ENCODE data around the gene KCNJ1.

Gene KCNJ1

DNA sequence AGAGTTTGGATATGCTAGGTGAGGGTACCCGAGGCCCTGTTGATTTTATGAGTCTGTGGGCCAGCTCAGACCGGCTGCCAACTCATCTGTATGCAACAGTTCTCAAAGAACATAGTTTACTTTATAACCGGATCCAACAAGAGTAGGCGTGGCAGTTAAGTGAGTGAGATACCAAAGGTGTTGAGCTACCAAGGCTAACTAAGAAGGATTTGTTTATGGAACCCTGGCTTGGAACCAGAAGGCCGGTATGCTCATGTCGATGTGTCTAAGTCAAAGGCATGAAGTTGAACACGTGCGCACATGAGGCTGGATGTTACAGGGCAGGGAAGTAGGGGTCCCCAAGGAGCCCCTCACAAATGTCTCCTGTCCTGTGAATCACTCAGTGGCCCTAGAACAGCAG lies at the start of gene KCNJ1:
KCNJ1 (minus strand) TSS at position 20 of the 400 bp plus-strand sequence. CDS start 27,053 bp downstream, outside the sequence.
- Histone ChIP-seq H3K4me1 (ENCODE audit: control insufficient read depth, insufficient read depth, low read length) (no peaks in the 10 kb centered on the region), H3K27me3 (ENCODE audit: control insufficient read depth, insufficient read depth, low read length) (no peaks in the 10 kb centered on the region), H3K27ac (ENCODE audit: low read depth, low read length) (no peak within 1 kb of the TSS), H3K9ac (ENCODE audit: low read length) (no peak within 1 kb of the TSS), H3K36me3 (ENCODE audit: control insufficient read depth, insufficient read depth, low read length) (no peaks in the 10 kb centered on the region), H3K4me3 (ENCODE audit: low read length) (no peak within 1 kb of the TSS)

DNA sequence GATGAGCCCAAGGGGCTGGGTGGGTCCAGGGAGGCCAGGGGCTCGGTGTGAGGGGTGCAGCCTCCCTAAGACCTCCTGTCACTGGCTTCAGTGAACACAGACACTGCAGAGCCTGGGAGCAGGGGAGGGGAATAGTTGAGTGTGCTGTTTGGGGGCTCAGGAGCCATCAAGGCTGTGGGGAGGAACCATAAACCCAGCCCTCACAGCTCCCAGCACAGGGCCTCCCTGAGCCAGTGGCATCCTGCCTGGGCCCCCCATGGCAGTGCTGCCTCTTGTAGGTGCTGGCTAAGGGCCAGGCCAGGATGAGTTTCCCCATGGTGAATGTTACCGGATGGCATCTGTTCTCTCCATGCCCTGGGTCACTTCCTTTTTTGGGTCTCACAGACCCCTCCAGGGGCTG lies 49.6 kb upstream of the KCNJ1 start:
- no peak overlapping the region for H3K27ac ChIP-seq (ENCODE audit: low read depth, low read length)
- H3K4me3 ChIP-seq (ENCODE audit: low read length), result no peak overlapping the region
- H3K9ac ChIP-seq (ENCODE audit: low read length), result no peak overlapping the region
- no peaks in the 10 kb centered on the region for H3K36me3 ChIP-seq (ENCODE audit: control insufficient read depth, insufficient read depth, low read length)
- H3K4me1 ChIP-seq (ENCODE audit: control insufficient read depth, insufficient read depth, low read length), result no peaks in the 10 kb centered on the region
- H3K27me3 ChIP-seq (ENCODE audit: control insufficient read depth, insufficient read depth, low read length), result peaks cover 3% of the 10 kb centered on the region

DNA sequence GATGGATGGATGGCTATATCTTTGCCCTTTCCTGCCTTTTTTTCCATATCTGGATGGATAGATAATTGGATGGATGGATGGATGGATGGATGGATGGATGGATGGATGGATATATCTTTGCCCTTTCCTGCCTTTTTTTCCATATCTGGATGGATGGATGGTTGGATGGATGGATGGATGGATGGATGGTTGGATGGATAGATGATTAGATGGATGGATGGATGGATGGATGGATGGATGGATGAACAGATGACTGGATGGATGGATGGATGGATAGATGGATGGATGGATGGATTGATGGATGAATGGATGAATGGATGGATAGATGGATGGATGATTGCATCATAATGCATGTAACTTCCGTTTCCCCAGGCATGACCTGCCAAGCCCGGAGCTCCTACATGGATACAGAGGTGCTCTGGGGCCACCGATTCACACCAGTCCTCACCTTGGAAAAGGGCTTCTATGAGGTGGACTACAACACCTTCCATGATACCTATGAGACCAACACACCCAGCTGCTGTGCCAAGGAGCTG lies 49.0 kb upstream of the KCNJ1 start:
- Histone ChIP-seq H3K4me3 (ENCODE audit: low read length) (no peak overlapping the region), H3K9ac (ENCODE audit: low read length) (no peak overlapping the region), H3K36me3 (ENCODE audit: control insufficient read depth, insufficient read depth, low read length) (no peaks in the 10 kb centered on the region), H3K27ac (ENCODE audit: low read depth, low read length) (no peak overlapping the region), H3K4me1 (ENCODE audit: control insufficient read depth, insufficient read depth, low read length) (no peaks in the 10 kb centered on the region), H3K27me3 (ENCODE audit: control insufficient read depth, insufficient read depth, low read length) (peaks cover 3% of the 10 kb centered on the region)

DNA sequence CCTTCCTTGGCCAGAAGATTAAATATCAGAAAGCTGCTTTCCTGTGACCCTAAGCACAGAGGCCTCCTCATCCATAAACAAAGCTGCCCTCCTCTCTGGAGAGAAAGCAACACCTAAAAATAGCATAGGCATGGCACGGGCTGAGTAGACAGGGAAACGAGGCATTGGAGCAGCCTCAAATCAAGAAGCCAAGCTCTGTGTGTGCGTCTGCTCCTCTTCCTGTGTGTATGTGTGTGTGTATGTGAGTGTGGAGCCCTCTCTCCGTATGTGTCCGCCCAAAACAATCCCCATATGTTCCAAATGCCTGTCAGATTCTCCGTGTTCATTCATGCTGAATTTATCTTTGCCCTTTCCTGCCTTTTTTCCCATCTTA lies 48.0 kb upstream of the KCNJ1 start:
- Histone ChIP-seq H3K4me3 (ENCODE audit: low read length) (no peak overlapping the region), H3K9ac (ENCODE audit: low read length) (no peak overlapping the region), H3K4me1 (ENCODE audit: control insufficient read depth, insufficient read depth, low read length) (no peaks in the 10 kb centered on the region), H3K27ac (ENCODE audit: low read depth, low read length) (no peak overlapping the region), H3K36me3 (ENCODE audit: control insufficient read depth, insufficient read depth, low read length) (no peaks in the 10 kb centered on the region), H3K27me3 (ENCODE audit: control insufficient read depth, insufficient read depth, low read length) (peaks cover 3% of the 10 kb centered on the region)

DNA sequence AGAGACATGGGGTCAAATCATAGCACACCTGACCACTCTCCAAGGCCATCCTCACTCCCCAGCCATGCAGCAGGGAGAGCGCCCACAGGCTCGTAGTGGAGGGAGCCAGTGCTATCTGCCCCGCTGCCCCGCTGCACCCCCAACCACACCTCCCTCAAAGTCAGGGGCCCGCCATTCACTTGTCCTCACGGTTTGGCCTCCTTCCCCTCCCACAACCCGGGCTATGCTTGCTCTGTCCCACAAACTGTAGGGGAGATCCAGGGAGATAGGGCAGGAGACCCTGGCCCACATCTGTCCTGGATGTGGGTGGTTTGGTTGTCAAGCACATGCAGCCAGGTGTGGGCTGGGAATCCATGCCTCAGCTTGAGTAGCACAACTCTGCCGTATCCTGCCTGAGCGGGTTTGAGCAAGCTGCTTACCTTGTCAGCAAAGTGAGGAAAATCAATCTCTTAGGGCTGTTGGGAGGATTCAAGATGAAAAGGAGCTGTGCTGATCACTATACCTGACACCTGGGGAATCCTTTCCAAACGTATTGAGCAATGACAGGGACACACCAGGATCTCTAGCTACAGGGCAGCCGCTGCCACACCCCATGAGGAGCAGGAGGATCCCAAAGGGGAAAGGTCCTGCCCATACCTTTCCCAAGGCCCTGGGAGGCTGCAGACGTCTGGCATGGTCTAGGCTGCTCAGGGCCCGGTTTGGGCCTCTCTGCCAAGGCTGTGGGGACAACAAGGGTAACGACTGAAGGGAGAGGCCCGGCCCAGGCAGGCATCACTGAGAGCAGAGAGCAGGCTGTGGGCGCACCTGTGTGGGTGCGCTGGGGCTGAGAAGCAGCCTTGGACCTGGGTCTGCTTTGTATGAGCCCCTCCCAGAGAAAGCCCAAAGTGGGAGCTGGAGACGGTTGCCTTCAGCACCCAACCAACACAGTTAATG lies 47.4 kb upstream of the KCNJ1 start:
- H3K27me3 ChIP-seq (ENCODE audit: control insufficient read depth, insufficient read depth, low read length), result peaks cover 3% of the 10 kb centered on the region
- H3K4me3 ChIP-seq (ENCODE audit: low read length), result no peak overlapping the region
- H3K27ac ChIP-seq (ENCODE audit: low read depth, low read length), result no peak overlapping the region
- H3K36me3 ChIP-seq (ENCODE audit: control insufficient read depth, insufficient read depth, low read length), result no peaks in the 10 kb centered on the region
- no peak overlapping the region for H3K9ac ChIP-seq (ENCODE audit: low read length)
- H3K4me1 ChIP-seq (ENCODE audit: control insufficient read depth, insufficient read depth, low read length), result no peaks in the 10 kb centered on the region

DNA sequence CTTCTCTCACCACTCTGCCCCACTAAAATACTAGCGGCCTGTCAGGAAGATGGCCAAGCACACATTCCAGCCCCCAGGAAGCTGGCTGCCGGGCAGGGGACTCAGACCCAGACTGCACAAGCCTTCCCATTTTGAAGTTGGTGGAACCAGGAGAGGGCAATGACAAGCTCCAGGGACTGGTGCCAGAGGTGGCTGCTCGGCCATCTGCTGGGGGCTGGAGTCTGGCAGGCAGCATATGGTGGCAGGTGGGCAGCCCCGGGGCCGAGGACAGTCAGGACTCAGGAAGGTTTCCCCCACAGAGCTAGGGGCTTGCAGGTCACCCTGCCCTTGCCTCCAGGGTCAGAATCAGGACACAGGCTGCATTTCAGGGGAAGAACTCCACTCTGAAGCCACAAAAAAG lies 46.7 kb upstream of the KCNJ1 start:
- H3K4me3 ChIP-seq (ENCODE audit: low read length), result no peak overlapping the region
- H3K9ac ChIP-seq (ENCODE audit: low read length), result no peak overlapping the region
- H3K36me3 ChIP-seq (ENCODE audit: control insufficient read depth, insufficient read depth, low read length), result no peaks in the 10 kb centered on the region
- peaks cover 3% of the 10 kb centered on the region for H3K27me3 ChIP-seq (ENCODE audit: control insufficient read depth, insufficient read depth, low read length)
- H3K27ac ChIP-seq (ENCODE audit: low read depth, low read length), result no peak overlapping the region
- H3K4me1 ChIP-seq (ENCODE audit: control insufficient read depth, insufficient read depth, low read length), result no peaks in the 10 kb centered on the region

DNA sequence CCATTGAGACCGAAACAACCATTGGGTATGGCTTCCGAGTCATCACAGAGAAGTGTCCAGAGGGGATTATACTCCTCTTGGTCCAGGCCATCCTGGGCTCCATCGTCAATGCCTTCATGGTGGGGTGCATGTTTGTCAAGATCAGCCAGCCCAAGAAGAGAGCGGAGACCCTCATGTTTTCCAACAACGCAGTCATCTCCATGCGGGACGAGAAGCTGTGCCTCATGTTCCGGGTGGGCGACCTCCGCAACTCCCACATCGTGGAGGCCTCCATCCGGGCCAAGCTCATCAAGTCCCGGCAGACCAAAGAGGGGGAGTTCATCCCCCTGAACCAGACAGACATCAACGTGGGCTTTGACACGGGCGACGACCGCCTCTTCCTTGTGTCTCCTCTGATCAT lies 44.6 kb upstream of the KCNJ1 start:
- no peaks in the 10 kb centered on the region for H3K4me1 ChIP-seq (ENCODE audit: control insufficient read depth, insufficient read depth, low read length)
- no peaks in the 10 kb centered on the region for H3K36me3 ChIP-seq (ENCODE audit: control insufficient read depth, insufficient read depth, low read length)
- no peak overlapping the region for H3K9ac ChIP-seq (ENCODE audit: low read length)
- no peak overlapping the region for H3K4me3 ChIP-seq (ENCODE audit: low read length)
- H3K27ac ChIP-seq (ENCODE audit: low read depth, low read length), result no peak overlapping the region
- H3K27me3 ChIP-seq (ENCODE audit: control insufficient read depth, insufficient read depth, low read length), result peaks cover 3% of the 10 kb centered on the region

DNA sequence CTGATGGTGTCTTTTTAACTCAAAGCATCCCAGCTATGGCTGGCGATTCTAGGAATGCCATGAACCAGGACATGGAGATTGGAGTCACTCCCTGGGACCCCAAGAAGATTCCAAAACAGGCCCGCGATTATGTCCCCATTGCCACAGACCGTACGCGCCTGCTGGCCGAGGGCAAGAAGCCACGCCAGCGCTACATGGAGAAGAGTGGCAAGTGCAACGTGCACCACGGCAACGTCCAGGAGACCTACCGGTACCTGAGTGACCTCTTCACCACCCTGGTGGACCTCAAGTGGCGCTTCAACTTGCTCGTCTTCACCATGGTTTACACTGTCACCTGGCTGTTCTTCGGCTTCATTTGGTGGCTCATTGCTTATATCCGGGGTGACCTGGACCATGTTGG lies 44.1 kb upstream of the KCNJ1 start:
- Histone ChIP-seq H3K4me3 (ENCODE audit: low read length) (no peak overlapping the region), H3K36me3 (ENCODE audit: control insufficient read depth, insufficient read depth, low read length) (no peaks in the 10 kb centered on the region), H3K9ac (ENCODE audit: low read length) (no peak overlapping the region), H3K27ac (ENCODE audit: low read depth, low read length) (no peak overlapping the region), H3K27me3 (ENCODE audit: control insufficient read depth, insufficient read depth, low read length) (peaks cover 3% of the 10 kb centered on the region), H3K4me1 (ENCODE audit: control insufficient read depth, insufficient read depth, low read length) (no peaks in the 10 kb centered on the region)

DNA sequence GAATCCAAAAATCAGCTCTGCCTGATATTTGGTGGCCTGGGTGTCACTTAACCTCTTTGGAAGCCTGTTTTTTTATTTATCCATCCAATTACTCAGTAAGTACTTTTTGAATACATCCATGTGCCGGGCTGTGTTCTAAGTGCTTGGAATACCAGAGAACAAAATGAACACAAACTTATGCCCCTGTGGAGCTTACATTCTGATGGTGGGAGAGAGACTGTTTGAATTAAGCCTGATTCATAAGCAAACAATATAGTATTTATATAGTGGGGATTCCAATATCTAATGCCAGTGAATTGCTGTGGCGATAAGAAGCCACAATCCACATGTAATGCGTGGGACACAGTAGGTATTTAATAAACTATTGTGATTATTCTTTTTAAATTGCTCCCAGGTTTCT lies 43.5 kb upstream of the KCNJ1 start:
- Histone ChIP-seq H3K9ac (ENCODE audit: low read length) (no peak overlapping the region), H3K27me3 (ENCODE audit: control insufficient read depth, insufficient read depth, low read length) (peaks cover 3% of the 10 kb centered on the region), H3K4me1 (ENCODE audit: control insufficient read depth, insufficient read depth, low read length) (no peaks in the 10 kb centered on the region), H3K36me3 (ENCODE audit: control insufficient read depth, insufficient read depth, low read length) (no peaks in the 10 kb centered on the region), H3K27ac (ENCODE audit: low read depth, low read length) (no peak overlapping the region), H3K4me3 (ENCODE audit: low read length) (no peak overlapping the region)

DNA sequence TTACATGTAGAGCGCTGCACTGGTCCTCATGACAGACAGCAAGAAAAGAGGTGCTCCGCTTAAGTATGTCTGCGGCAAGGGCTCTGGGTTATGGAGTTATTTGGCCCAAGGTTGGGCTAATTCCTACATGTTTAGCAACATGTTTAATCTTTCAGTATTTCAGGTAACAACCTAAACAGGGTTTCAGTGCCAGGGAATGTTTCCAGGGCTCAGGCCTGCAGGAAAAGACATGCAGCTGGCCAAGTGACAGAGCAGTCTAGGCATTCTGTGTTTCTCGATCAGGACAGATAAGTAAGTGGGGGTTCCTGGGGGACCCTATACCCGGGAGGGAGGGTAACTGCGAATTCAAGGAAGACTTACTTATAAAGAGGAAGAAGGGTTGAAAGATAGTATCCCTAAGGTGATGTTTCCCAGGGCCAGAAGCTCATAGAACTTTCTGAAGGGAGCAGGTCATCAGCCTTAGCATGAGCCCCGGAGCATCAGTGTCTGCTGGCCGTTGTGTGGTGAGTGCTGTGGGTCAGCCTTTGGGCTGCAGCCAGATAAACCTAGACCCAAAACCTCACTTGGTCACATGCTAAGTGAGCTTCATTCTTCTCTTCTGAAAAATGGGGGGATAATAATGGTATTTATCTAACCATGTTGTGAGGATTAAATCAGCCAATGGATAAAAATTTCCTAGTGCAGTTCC lies 42.5 kb upstream of the KCNJ1 start:
- no peaks in the 10 kb centered on the region for H3K36me3 ChIP-seq (ENCODE audit: control insufficient read depth, insufficient read depth, low read length)
- no peak overlapping the region for H3K27ac ChIP-seq (ENCODE audit: low read depth, low read length)
- H3K9ac ChIP-seq (ENCODE audit: low read length), result no peak overlapping the region
- no peaks in the 10 kb centered on the region for H3K27me3 ChIP-seq (ENCODE audit: control insufficient read depth, insufficient read depth, low read length)
- no peak overlapping the region for H3K4me3 ChIP-seq (ENCODE audit: low read length)
- no peaks in the 10 kb centered on the region for H3K4me1 ChIP-seq (ENCODE audit: control insufficient read depth, insufficient read depth, low read length)

DNA sequence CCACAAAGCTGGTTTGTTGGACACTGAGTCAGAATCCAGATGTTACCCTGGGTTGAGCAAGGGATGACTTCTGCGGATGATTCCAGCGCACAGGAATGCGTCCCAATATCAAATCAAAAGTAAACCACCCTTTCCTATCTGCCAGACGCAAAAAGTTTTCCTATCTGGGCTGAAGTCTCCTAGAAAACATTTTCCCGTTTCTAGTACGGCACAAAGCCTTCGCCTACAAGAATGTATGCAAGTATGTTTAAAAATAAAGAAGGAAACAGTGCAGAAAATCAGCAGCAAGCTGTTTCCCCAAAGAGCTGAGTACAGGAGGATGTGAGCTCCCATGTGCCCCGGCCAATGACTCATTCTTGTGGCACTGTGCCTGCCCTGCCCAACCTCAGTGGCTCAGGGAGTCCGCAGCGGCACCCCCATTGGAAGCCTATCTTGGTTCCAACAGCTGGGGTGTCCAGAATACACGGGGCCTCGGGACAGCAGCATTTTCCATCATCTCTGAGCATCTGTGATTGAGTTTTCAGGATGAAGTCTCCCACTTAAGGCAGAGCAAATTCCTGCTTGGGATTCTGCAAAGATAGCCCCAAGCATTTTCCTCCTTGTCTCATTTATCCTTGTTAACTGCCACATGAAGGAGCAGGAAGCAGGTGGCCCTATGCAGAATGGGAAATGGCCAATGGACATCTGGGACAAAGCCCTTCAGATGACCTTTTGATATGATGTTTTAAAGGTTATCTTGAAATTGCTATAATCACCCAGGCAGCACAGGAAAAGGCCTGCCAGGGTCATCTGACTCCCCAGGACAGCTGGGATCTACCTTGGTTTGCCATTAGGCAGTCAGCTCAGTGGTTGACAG lies 41.5 kb upstream of the KCNJ1 start:
- Histone ChIP-seq H3K4me3 (ENCODE audit: low read length) (no peak overlapping the region), H3K36me3 (ENCODE audit: control insufficient read depth, insufficient read depth, low read length) (no peaks in the 10 kb centered on the region), H3K4me1 (ENCODE audit: control insufficient read depth, insufficient read depth, low read length) (no peaks in the 10 kb centered on the region), H3K9ac (ENCODE audit: low read length) (no peak overlapping the region), H3K27me3 (ENCODE audit: control insufficient read depth, insufficient read depth, low read length) (no peaks in the 10 kb centered on the region), H3K27ac (ENCODE audit: low read depth, low read length) (no peak overlapping the region)

DNA sequence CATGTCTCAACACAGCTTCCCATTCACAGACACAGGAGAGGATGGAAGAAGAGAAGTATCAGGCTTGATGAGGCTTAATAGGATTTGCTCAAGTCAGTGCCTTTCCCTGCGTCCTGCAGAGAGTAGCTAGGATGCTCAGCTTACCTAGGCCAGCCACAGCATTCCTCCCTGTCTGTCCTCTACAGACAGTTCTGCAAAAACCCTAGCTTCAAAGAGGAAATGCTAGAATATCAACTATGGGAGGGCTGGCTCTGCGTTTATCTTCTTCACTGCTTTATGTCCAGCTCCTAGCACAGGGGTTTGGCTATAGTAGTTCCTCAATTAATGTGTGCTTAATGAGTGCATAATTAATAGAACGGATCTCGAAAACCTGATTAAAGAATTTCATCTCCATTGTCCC lies 40.5 kb upstream of the KCNJ1 start:
- H3K4me3 ChIP-seq (ENCODE audit: low read length), result no peak overlapping the region
- no peak overlapping the region for H3K9ac ChIP-seq (ENCODE audit: low read length)
- no peaks in the 10 kb centered on the region for H3K36me3 ChIP-seq (ENCODE audit: control insufficient read depth, insufficient read depth, low read length)
- no peaks in the 10 kb centered on the region for H3K4me1 ChIP-seq (ENCODE audit: control insufficient read depth, insufficient read depth, low read length)
- H3K27ac ChIP-seq (ENCODE audit: low read depth, low read length), result no peak overlapping the region
- H3K27me3 ChIP-seq (ENCODE audit: control insufficient read depth, insufficient read depth, low read length), result no peaks in the 10 kb centered on the region
